ENCODE data around the gene EMILIN3. TPM values are rescaled to one million over a fixed set of nuclear protein-coding genes. Genes with fewer than 3 reads are reported as not detected.
A peak's percentile ranks its signal among the peaks of the same experiment; 100 is the strongest.

The EMILIN3 gene
- total RNA-seq, 1 donor from 2014 or later: 0.47 TPM

DNA sequence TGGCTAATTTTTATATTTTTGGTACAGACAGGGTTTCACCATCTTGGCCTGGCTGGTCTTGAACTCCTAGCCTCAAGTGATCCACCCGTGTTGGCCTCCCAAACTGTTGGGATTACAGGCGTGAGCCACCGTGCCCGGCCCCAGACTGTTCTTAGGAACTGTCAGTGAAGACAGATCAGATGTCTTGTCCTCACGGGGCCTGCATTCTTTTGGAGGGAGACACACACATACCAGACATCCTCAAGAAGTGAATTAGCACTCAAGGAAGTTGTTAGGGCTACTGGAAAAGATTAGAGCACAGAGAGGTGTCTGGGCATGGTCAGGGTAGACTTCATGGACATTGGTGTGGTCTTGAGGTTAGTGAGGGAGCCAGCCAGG, 36.3 kb downstream of the EMILIN3 start:
- H3K4me3 Mint-ChIP-seq (ENCODE audit: unreplicated experiment): no peak overlapping the region
- H3K27ac Mint-ChIP-seq (ENCODE audit: unreplicated experiment): peak overlapping the region; percentile 97
- H3K27me3 Mint-ChIP-seq (ENCODE audit: low read depth): no peaks in the 10 kb centered on the region
- no peak for DNase-seq (ENCODE audit: low spot score)
- no peaks in the 10 kb centered on the region for H3K36me3 Mint-ChIP-seq (ENCODE audit: low read depth)
- H3K9me3 Mint-ChIP-seq (ENCODE audit: low read depth): no peaks in the 10 kb centered on the region
- TF ChIP-seq, protein P1, sequence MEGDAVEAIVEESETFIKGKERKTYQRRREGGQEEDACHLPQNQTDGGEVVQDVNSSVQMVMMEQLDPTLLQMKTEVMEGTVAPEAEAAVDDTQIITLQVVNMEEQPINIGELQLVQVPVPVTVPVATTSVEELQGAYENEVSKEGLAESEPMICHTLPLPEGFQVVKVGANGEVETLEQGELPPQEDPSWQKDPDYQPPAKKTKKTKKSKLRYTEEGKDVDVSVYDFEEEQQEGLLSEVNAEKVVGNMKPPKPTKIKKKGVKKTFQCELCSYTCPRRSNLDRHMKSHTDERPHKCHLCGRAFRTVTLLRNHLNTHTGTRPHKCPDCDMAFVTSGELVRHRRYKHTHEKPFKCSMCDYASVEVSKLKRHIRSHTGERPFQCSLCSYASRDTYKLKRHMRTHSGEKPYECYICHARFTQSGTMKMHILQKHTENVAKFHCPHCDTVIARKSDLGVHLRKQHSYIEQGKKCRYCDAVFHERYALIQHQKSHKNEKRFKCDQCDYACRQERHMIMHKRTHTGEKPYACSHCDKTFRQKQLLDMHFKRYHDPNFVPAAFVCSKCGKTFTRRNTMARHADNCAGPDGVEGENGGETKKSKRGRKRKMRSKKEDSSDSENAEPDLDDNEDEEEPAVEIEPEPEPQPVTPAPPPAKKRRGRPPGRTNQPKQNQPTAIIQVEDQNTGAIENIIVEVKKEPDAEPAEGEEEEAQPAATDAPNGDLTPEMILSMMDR (IDR thresholded peaks at IDR 0.05): no peak
- H3K4me1 Mint-ChIP-seq (ENCODE audit: low read depth): peaks cover 33% of the 10 kb centered on the region

GRCh38 chr20:41329435-41330342, 36.9 kb downstream of the EMILIN3 start:
- no peaks in the 10 kb centered on the region for H3K9me3 Mint-ChIP-seq (ENCODE audit: low read depth)
- H3K4me3 Mint-ChIP-seq (ENCODE audit: unreplicated experiment): peak overlapping the region; percentile 49
- peak overlapping the region; percentile 97 for H3K27ac Mint-ChIP-seq (ENCODE audit: unreplicated experiment)
- no peaks in the 10 kb centered on the region for H3K36me3 Mint-ChIP-seq (ENCODE audit: low read depth)
- TF ChIP-seq, protein P1 (IDR thresholded peaks at IDR 0.05): no peak
- peaks cover 33% of the 10 kb centered on the region for H3K4me1 Mint-ChIP-seq (ENCODE audit: low read depth)
- DNase-seq (ENCODE audit: low spot score): no peak
- no peaks in the 10 kb centered on the region for H3K27me3 Mint-ChIP-seq (ENCODE audit: low read depth)

- TF ChIP-seq, protein P1 (IDR thresholded peaks at IDR 0.05): no peak
- no peak overlapping the region for H3K27ac Mint-ChIP-seq (ENCODE audit: unreplicated experiment)
- no peak for DNase-seq (ENCODE audit: low spot score)
- H3K4me1 Mint-ChIP-seq (ENCODE audit: low read depth): peaks cover 33% of the 10 kb centered on the region
- no peaks in the 10 kb centered on the region for H3K27me3 Mint-ChIP-seq (ENCODE audit: low read depth)
- H3K4me3 Mint-ChIP-seq (ENCODE audit: unreplicated experiment): no peak overlapping the region
- no peaks in the 10 kb centered on the region for H3K36me3 Mint-ChIP-seq (ENCODE audit: low read depth)
- no peaks in the 10 kb centered on the region for H3K9me3 Mint-ChIP-seq (ENCODE audit: low read depth)
Observed at GRCh38 chr20:41327178-41327577, 39.4 kb downstream of the EMILIN3 start.

DNA sequence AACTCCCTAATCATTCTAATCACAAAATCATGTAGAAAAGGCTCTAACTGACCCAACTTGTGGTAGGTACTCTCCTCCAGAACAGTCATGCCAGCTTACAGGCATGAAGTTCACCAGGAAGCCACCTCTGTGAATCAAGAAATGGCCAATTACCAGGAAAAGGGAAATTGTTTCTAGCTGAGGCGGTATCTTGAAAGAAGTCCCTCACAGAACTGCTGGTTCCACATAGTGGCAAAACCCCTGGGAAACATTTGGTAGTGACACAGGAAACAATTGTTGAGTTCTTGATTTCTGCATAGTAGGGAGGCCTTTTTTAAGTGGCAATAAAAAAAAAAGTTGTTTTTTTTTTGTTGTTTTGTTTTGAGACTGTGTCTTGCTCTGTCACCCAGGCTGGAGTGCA, 45.6 kb downstream of the EMILIN3 start:
- no peak for DNase-seq (ENCODE audit: low spot score)
- H3K9me3 Mint-ChIP-seq (ENCODE audit: low read depth): no peaks in the 10 kb centered on the region
- H3K4me3 Mint-ChIP-seq (ENCODE audit: unreplicated experiment): no peak overlapping the region
- H3K27ac Mint-ChIP-seq (ENCODE audit: unreplicated experiment): no peak overlapping the region
- peaks cover 14% of the 10 kb centered on the region for H3K4me1 Mint-ChIP-seq (ENCODE audit: low read depth)
- TF ChIP-seq, protein P1 (IDR thresholded peaks at IDR 0.05): no peak
- no peaks in the 10 kb centered on the region for H3K36me3 Mint-ChIP-seq (ENCODE audit: low read depth)
- no peaks in the 10 kb centered on the region for H3K27me3 Mint-ChIP-seq (ENCODE audit: low read depth)

GRCh38 chr20:41320441-41320840, 46.2 kb downstream of the EMILIN3 start:
- Mint-ChIP-seq H3K27me3 (ENCODE audit: low read depth) (no peaks in the 10 kb centered on the region), H3K4me3 (ENCODE audit: unreplicated experiment) (no peak overlapping the region), H3K27ac (ENCODE audit: unreplicated experiment) (no peak overlapping the region), H3K36me3 (ENCODE audit: low read depth) (no peaks in the 10 kb centered on the region), H3K4me1 (ENCODE audit: low read depth) (peaks cover 20% of the 10 kb centered on the region), H3K9me3 (ENCODE audit: low read depth) (no peaks in the 10 kb centered on the region)
- no peak for DNase-seq (ENCODE audit: low spot score)
- TF ChIP-seq, protein P1 (IDR thresholded peaks at IDR 0.05): no peak

All from chondrocyte (in vitro differentiated cells).